ENCODE results near the gene CD48.
"Not testable (repeated sequence)": the region's sequence is repeated elsewhere in the genome, so short reads cannot be mapped to it uniquely, and the experiment has no call there.

CD48 gene

GRCh38 chr1:160716013-160716412, 4.4 kb upstream of the CD48 start:
- Histone ChIP-seq H3K4me3 (no peak overlapping the region), H3K27ac (no peak overlapping the region)
- TF ChIP-seq, protein P1, sequence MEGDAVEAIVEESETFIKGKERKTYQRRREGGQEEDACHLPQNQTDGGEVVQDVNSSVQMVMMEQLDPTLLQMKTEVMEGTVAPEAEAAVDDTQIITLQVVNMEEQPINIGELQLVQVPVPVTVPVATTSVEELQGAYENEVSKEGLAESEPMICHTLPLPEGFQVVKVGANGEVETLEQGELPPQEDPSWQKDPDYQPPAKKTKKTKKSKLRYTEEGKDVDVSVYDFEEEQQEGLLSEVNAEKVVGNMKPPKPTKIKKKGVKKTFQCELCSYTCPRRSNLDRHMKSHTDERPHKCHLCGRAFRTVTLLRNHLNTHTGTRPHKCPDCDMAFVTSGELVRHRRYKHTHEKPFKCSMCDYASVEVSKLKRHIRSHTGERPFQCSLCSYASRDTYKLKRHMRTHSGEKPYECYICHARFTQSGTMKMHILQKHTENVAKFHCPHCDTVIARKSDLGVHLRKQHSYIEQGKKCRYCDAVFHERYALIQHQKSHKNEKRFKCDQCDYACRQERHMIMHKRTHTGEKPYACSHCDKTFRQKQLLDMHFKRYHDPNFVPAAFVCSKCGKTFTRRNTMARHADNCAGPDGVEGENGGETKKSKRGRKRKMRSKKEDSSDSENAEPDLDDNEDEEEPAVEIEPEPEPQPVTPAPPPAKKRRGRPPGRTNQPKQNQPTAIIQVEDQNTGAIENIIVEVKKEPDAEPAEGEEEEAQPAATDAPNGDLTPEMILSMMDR (IDR thresholded peaks at IDR 0.05), result no peak
- no peak for DNase-seq (ENCODE audit: low spot score)

- H3K27ac ChIP-seq; DNase-seq (ENCODE audit: low spot score); H3K4me3 ChIP-seq: not testable (repeated sequence)
Measured at GRCh38 chr1:160714034-160714648, 2.5 kb upstream of the CD48 start.

DNA sequence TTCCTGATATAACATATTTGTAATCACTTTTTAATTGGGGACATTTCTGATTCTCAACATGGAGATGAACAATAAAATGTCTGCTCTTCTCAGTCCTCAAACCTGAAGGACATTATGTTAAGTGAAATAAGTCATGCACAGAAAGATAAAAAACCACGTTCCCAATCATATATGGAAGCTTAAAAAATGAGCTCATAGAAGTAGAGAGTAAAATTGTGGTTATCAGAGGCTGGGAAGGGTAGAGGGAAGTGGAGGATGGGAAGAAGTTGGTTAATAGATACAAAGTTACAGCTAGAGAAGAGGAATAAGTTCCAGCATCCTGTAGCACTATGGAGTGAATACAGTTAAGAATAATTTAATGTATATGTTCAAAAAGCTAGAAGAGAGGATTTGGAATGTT, 1.5 kb upstream of the CD48 start:
- TF ChIP-seq, protein P1 (IDR thresholded peaks at IDR 0.05), result no peak
- DNase-seq (ENCODE audit: low spot score), result no peak
- Histone ChIP-seq H3K27ac (no peak overlapping the region), H3K4me3 (no peak overlapping the region)

GRCh38 chr1:160712525-160713080, 981 bp upstream of the CD48 start:
- DNase-seq (ENCODE audit: low spot score); H3K4me3 ChIP-seq; H3K27ac ChIP-seq: not testable (repeated sequence)

GRCh38 chr1:160711276-160711601, 383 bp downstream of the CD48 start:
- no peak overlapping the region for H3K27ac ChIP-seq
- no peak for DNase-seq (ENCODE audit: low spot score)
- no peak overlapping the region for H3K4me3 ChIP-seq
- TF ChIP-seq, protein P1 (IDR thresholded peaks at IDR 0.05), result no peak

GRCh38 chr1:160710517-160711252, 937 bp downstream of the CD48 start:
- Histone ChIP-seq H3K4me3 (no peak overlapping the region), H3K27ac (no peak overlapping the region)
- DNase-seq (ENCODE audit: low spot score), result no peak
- TF ChIP-seq, protein P1 (IDR thresholded peaks at IDR 0.05), result no peak

- Histone ChIP-seq H3K4me3 (no peak overlapping the region), H3K27ac (no peak overlapping the region)
- TF ChIP-seq, protein P1 (IDR thresholded peaks at IDR 0.05), result no peak
- no peak for DNase-seq (ENCODE audit: low spot score)
Measured at GRCh38 chr1:160709715-160710114, 1.9 kb downstream of the CD48 start.

DNA sequence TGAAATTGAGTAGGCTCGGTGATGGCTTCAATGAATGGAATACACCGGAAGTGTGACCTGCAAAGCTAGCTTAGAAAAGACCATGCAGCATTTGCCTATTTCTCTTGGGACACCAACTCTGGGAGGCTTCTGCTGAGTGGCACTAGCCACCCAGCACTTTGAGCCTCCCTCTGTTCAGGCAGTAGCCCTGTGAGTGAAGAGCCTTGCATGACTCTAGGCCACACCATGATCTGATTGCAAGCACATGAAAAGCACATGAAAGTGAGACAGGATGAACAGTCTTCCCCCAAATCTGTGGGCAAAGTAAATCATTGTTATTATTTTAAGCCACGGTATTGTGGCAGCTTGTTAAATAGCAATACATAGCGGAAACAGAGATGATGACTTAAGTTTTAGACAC, 2.8 kb downstream of the CD48 start:
- Histone ChIP-seq H3K4me3 (no peak overlapping the region), H3K27ac (no peak overlapping the region)
- TF ChIP-seq, protein P1 (IDR thresholded peaks at IDR 0.05), result no peak
- no peak for DNase-seq (ENCODE audit: low spot score)
